PFSK-1 (cell line): ENCODE measurements around the gene CHTF8.

ENCODE experiments used
- FOXP2 ChIP-seq: optimal IDR thresholded peaks from 2 replicates; pipeline ENCODE3; 2011; ENCODE audit warnings: borderline replicate concordance, control low read depth, inconsistent platforms; ENCODE audit not compliant: insufficient read depth; ENCODE audit errors: extremely low read length, extremely low read depth
- POLR2AphosphoS5 ChIP-seq: IDR thresholded peaks from 2 replicates; pipeline ENCODE4 v1.6.1; 2012; ENCODE audit warnings: low read depth, mild to moderate bottlenecking, control low read depth, low read length, moderate library complexity
- REST ChIP-seq, 2 experiments: IDR thresholded peaks; 2 replicates each; pipeline versions ENCODE4 v1.6.1 to v1.8.0; 2011 to 2012; ENCODE audit warnings: low read depth in 2 of 2, low read length in 2 of 2, control low read depth in 1 of 2, inconsistent platforms in 1 of 2, mild to moderate bottlenecking in 1 of 2, moderate library complexity in 1 of 2; ENCODE audit not compliant: insufficient read depth in 1 of 2
- SIN3A ChIP-seq: IDR thresholded peaks from 2 replicates; pipeline ENCODE4 v1.6.1; 2012; ENCODE audit warnings: mild to moderate bottlenecking, low read length, moderate library complexity, borderline replicate concordance; ENCODE audit not compliant: insufficient read depth
- TAF1 ChIP-seq: IDR thresholded peaks from 2 replicates; pipeline ENCODE4 v1.6.1; 2012; ENCODE audit warnings: low read length, control low read depth, borderline replicate concordance; ENCODE audit not compliant: insufficient read depth

Gene CHTF8

GRCh38 chr16:69113216-69113615 lies 19.2 kb downstream of the CHTF8 start:
- TF ChIP-seq SIN3A: no peak
- no peak for TF ChIP-seq FOXP2
- no peak for TF ChIP-seq TAF1
- no peak for TF ChIP-seq POLR2AphosphoS5
- no peak for TF ChIP-seq REST (IDR thresholded peaks at IDR 0.05; ENCODE audit: insufficient read depth in 1 of 2, low read depth in 2 of 2, low read length in 2 of 2)

GRCh38 chr16:69112285-69113129 lies 19.9 kb downstream of the CHTF8 start:
- TF ChIP-seq REST (IDR thresholded peaks at IDR 0.05; ENCODE audit: insufficient read depth in 1 of 2, low read depth in 2 of 2, low read length in 2 of 2): no peak
- no peak for TF ChIP-seq POLR2AphosphoS5
- no peak for TF ChIP-seq SIN3A
- TF ChIP-seq FOXP2: no peak
- TF ChIP-seq TAF1: no peak

GRCh38 chr16:69111876-69112230 lies 20.5 kb downstream of the CHTF8 start:
- TF ChIP-seq TAF1: no peak

- TF ChIP-seq POLR2AphosphoS5 (no peak), SIN3A (no peak), REST (IDR thresholded peaks at IDR 0.05; ENCODE audit: insufficient read depth in 1 of 2, low read depth in 2 of 2, low read length in 2 of 2) (no peak), FOXP2 (no peak), TAF1 (no peak)
Measured at GRCh38 chr16:69111216-69111875, 21.0 kb downstream of the CHTF8 start.

GRCh38 chr16:69110406-69110805 lies 22.0 kb downstream of the CHTF8 start:
- TF ChIP-seq POLR2AphosphoS5 (no peak), FOXP2 (no peak), SIN3A (no peak), TAF1 (no peak)

- TF ChIP-seq SIN3A: no peak
- no peak for TF ChIP-seq REST (IDR thresholded peaks at IDR 0.05; ENCODE audit: insufficient read depth in 1 of 2, low read depth in 2 of 2, low read length in 2 of 2)
- TF ChIP-seq TAF1: no peak
- no peak for TF ChIP-seq FOXP2
- TF ChIP-seq POLR2AphosphoS5: no peak
Measured at GRCh38 chr16:69109486-69110270, 22.7 kb downstream of the CHTF8 start.
